Measurements from ENCODE around the gene NOP53.
"Not testable (repeated sequence)": the region's sequence is repeated elsewhere in the genome, so short reads cannot be mapped to it uniquely, and the experiment has no call there.

Gene NOP53

DNA sequence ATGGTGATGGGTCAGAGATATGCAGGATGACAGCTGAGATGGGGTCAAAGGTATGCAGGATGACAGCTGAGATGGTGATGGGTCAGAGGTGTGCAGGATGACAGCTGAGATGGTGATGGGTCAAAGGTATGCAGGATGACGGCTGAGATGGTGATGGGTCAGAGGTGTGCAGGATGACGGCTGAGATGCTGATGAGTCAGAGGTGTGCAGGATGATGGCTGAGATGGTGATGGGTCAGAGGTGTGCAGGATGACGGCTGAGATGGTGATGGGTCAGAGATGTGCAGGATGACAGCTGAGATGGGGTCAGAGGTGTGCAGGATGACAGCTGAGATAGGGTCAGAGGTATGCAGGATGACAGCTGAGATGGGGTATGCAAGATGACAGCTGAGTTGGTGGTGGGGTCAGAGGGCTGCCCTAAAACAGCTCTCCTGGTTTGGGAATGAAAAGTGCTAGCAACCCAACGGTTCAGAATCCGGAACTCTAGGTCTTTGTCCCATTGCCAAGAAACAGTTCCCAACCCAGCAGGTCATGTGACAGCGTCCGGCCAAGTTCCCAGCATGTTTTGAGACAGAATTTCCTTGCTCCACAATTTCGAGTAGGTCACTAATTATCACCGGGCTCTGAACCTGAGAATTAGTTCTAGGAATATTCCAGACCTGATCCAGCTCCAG is 36.4 kb downstream of the NOP53 start:
- H3K36me3 ChIP-seq (ENCODE audit: control insufficient read depth in 1 of 2, insufficient read depth in 2 of 2, low read length in 2 of 2), result peaks cover 34 to 52% of the 10 kb centered on the region in 2 donors
- H3K9me3 ChIP-seq (ENCODE audit: control insufficient read depth in 1 of 2, low read length in 2 of 2), result no peaks in the 10 kb centered on the region
- no peaks in the 10 kb centered on the region for H3K27me3 ChIP-seq (ENCODE audit: low read depth, low read length)
- peak overlapping the region; percentile 45 for H3K27ac ChIP-seq (ENCODE audit: low read length)
- peak overlapping the region in 1 of 2 donors; percentile 96 for H3K4me3 ChIP-seq (ENCODE audit: low read depth in 1 of 2, low read length in 2 of 2)
- peaks cover 16 to 37% of the 10 kb centered on the region in 2 donors for H3K4me1 ChIP-seq (ENCODE audit: control insufficient read depth in 1 of 2, insufficient read depth in 2 of 2, low read length in 2 of 2)

DNA sequence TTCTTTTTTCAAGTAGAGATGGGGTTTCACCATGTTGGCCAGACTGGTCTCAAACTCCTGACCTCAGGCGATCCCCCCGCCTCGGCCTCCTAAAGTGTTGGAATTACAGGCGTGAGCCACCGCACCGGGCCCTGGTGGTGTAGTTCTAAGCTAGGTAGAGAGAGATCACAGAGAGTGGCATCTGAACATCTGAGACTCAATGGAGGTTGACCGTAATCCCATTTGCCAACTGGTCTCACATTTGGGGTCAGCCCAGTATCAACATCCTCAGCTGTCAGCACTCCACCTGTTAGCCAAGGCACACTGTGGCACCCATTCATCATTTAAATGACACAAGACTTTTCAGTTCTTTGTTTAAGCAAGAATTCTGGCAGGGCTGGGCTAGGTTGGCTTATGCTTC is 41.2 kb downstream of the NOP53 start:
- H3K27ac ChIP-seq (ENCODE audit: low read length), result no peak overlapping the region
- no peak overlapping the region for H3K4me3 ChIP-seq (ENCODE audit: low read depth in 1 of 2, low read length in 2 of 2)
- peaks cover 4 to 18% of the 10 kb centered on the region in 2 donors for H3K4me1 ChIP-seq (ENCODE audit: control insufficient read depth in 1 of 2, insufficient read depth in 2 of 2, low read length in 2 of 2)
- H3K36me3 ChIP-seq (ENCODE audit: control insufficient read depth in 1 of 2, insufficient read depth in 2 of 2, low read length in 2 of 2), result peaks cover 28 to 43% of the 10 kb centered on the region in 2 donors
- no peaks in the 10 kb centered on the region for H3K27me3 ChIP-seq (ENCODE audit: low read depth, low read length)
- H3K9me3 ChIP-seq (ENCODE audit: control insufficient read depth in 1 of 2, low read length in 2 of 2), result no peaks in the 10 kb centered on the region

DNA sequence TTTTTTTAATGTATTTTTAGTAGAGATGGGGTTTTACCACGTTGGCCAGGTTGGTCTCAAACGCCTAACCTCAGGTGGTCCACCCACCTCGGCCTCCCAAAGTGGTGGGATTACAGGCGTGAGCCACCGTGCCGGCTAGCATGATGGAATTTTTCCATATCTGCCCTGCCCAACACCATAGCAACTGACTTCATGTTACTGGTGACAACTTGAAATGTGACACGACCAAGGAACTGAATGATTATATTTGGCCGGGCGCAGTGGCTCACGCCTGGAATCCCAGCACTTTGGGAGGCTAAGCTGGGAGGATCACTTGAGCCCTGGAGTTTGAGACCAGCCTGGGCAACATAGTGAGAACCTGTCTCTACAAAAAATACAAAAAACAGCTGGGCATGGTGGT is 42.0 kb downstream of the NOP53 start:
- not testable (repeated sequence) for H3K27ac ChIP-seq (ENCODE audit: low read length); H3K9me3 ChIP-seq (ENCODE audit: control insufficient read depth in 1 of 2, low read length in 2 of 2); H3K27me3 ChIP-seq (ENCODE audit: low read depth, low read length); H3K4me3 ChIP-seq (ENCODE audit: low read depth in 1 of 2, low read length in 2 of 2)
- H3K36me3 ChIP-seq (ENCODE audit: control insufficient read depth in 1 of 2, insufficient read depth in 2 of 2, low read length in 2 of 2), result peaks cover 23 to 39% of the 10 kb centered on the region in 2 donors
- peaks cover 0 to 11% of the 10 kb centered on the region in 2 donors for H3K4me1 ChIP-seq (ENCODE audit: control insufficient read depth in 1 of 2, insufficient read depth in 2 of 2, low read length in 2 of 2)

DNA sequence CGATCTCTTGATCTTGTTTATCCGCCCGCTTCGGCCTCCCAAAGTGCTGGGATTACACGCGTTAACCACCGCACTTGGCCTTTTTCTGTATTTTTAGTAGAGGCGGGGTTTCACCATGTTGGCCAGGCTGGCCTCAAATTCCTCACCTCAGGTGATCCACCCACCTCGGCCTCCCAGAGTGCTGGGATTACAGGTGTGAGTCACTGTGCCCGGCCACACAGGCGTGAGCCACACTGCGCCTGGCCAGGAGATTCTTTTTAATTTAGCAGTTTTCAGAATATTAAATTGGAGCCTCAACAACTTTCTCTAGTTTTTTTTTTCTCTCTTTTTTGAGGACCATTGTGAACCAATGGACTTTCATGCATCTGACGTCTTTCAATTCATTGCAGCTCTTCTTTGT is 44.5 kb downstream of the NOP53 start:
- H3K27ac ChIP-seq (ENCODE audit: low read length); H3K9me3 ChIP-seq (ENCODE audit: control insufficient read depth in 1 of 2, low read length in 2 of 2); H3K4me1 ChIP-seq (ENCODE audit: control insufficient read depth in 1 of 2, insufficient read depth in 2 of 2, low read length in 2 of 2); H3K4me3 ChIP-seq (ENCODE audit: low read depth in 1 of 2, low read length in 2 of 2); H3K27me3 ChIP-seq (ENCODE audit: low read depth, low read length): not testable (repeated sequence)
- H3K36me3 ChIP-seq (ENCODE audit: control insufficient read depth in 1 of 2, insufficient read depth in 2 of 2, low read length in 2 of 2), result peaks cover 12 to 16% of the 10 kb centered on the region in 2 donors

DNA sequence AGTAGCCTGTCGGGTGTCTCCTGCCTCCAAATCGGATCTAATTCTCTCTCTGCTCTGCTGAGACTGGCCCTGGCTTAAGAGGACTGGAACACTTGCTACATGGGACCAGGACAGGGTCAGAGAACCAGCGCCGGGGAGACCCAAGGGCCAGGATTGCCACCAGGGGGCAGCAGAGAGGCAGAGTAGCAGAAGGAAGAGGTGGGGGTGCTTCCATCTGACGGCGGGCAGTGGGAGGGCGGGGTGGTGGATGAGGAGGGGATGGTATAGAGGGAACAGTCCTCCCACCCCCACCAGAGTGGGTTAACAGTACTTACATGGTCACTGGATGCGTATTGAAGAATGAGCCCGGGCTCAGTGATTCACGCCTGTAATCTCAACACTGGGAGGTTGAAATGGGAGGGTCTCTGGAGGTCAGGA is 45.1 kb downstream of the NOP53 start:
- Histone ChIP-seq H3K4me1 (ENCODE audit: control insufficient read depth in 1 of 2, insufficient read depth in 2 of 2, low read length in 2 of 2) (peaks cover 0 to 4% of the 10 kb centered on the region in 2 donors), H3K4me3 (ENCODE audit: low read depth in 1 of 2, low read length in 2 of 2) (no peak overlapping the region), H3K9me3 (ENCODE audit: control insufficient read depth in 1 of 2, low read length in 2 of 2) (no peaks in the 10 kb centered on the region), H3K27me3 (ENCODE audit: low read depth, low read length) (no peaks in the 10 kb centered on the region), H3K36me3 (ENCODE audit: control insufficient read depth in 1 of 2, insufficient read depth in 2 of 2, low read length in 2 of 2) (peaks cover 11 to 13% of the 10 kb centered on the region in 2 donors), H3K27ac (ENCODE audit: low read length) (no peak overlapping the region)

DNA sequence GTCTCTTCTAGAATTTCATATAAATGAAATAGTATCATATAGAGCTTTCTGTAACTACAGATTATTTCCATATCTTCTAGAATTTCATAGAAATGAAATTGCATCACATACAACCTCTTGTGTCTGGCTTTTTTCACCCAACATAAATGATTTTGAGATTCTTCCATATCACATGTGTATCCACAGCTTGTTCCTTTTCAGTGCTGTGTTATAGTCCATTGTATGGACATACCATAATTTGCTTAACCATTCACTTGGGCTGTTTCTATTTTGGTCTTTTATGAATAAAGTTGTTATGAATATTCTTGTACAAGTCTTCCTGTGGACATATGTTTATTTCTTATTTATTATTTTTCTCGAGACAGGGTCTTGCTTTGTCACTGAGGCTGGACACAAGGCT is 47.3 kb downstream of the NOP53 start:
- Histone ChIP-seq H3K27ac (ENCODE audit: low read length) (no peak overlapping the region), H3K36me3 (ENCODE audit: control insufficient read depth in 1 of 2, insufficient read depth in 2 of 2, low read length in 2 of 2) (no peaks in the 10 kb centered on the region), H3K27me3 (ENCODE audit: low read depth, low read length) (no peaks in the 10 kb centered on the region), H3K9me3 (ENCODE audit: control insufficient read depth in 1 of 2, low read length in 2 of 2) (no peaks in the 10 kb centered on the region), H3K4me3 (ENCODE audit: low read depth in 1 of 2, low read length in 2 of 2) (no peak overlapping the region), H3K4me1 (ENCODE audit: control insufficient read depth in 1 of 2, insufficient read depth in 2 of 2, low read length in 2 of 2) (peaks cover 0 to 4% of the 10 kb centered on the region in 2 donors)

DNA sequence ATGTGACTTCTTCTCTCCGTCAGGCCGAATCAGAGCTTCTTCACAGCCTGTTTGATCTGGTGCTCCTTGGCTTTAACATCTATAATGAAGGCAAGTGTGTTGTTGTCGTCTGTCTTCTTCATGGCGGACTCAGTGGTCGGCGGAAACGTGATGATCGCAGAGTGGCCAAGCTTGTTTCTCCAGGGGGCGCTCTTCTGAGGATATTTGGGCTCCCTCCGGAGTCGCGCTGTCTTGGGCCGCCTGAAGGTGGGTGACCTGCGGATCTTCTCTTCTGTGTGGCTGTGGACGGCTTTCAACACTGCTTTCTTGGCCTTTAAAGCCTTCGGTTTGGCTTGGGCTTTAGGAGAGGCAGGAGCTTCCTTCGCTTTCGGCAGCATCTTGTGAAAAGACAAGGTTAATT is 49.2 kb downstream of the NOP53 start:
- Histone ChIP-seq H3K9me3 (ENCODE audit: control insufficient read depth in 1 of 2, low read length in 2 of 2) (no peaks in the 10 kb centered on the region), H3K27me3 (ENCODE audit: low read depth, low read length) (no peaks in the 10 kb centered on the region), H3K36me3 (ENCODE audit: control insufficient read depth in 1 of 2, insufficient read depth in 2 of 2, low read length in 2 of 2) (no peaks in the 10 kb centered on the region), H3K4me1 (ENCODE audit: control insufficient read depth in 1 of 2, insufficient read depth in 2 of 2, low read length in 2 of 2) (no peaks in the 10 kb centered on the region), H3K4me3 (ENCODE audit: low read depth in 1 of 2, low read length in 2 of 2) (no peak overlapping the region), H3K27ac (ENCODE audit: low read length) (no peak overlapping the region)

DNA sequence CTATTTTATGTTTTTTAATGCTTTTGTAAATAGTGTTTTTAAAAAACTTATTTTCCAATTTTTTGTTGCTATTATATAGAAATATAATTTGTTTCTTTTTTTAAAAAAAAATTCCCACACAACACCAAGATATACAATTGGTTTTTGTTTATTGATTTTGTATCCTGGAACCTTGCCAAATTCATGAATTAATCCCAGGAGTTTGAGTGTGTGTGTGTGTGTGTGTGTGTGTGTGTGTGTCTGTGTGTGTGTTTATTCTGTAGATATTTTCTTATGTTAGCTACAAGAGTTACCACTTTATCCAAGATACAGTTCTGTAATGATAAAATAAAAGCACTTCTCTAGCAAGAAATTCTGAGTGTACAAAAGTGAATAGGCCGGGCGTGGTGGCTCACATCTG is 51.4 kb downstream of the NOP53 start:
- Histone ChIP-seq H3K9me3 (ENCODE audit: control insufficient read depth in 1 of 2, low read length in 2 of 2) (no peaks in the 10 kb centered on the region), H3K27me3 (ENCODE audit: low read depth, low read length) (no peaks in the 10 kb centered on the region), H3K27ac (ENCODE audit: low read length) (no peak overlapping the region), H3K36me3 (ENCODE audit: control insufficient read depth in 1 of 2, insufficient read depth in 2 of 2, low read length in 2 of 2) (no peaks in the 10 kb centered on the region), H3K4me3 (ENCODE audit: low read depth in 1 of 2, low read length in 2 of 2) (no peak overlapping the region), H3K4me1 (ENCODE audit: control insufficient read depth in 1 of 2, insufficient read depth in 2 of 2, low read length in 2 of 2) (no peaks in the 10 kb centered on the region)

DNA sequence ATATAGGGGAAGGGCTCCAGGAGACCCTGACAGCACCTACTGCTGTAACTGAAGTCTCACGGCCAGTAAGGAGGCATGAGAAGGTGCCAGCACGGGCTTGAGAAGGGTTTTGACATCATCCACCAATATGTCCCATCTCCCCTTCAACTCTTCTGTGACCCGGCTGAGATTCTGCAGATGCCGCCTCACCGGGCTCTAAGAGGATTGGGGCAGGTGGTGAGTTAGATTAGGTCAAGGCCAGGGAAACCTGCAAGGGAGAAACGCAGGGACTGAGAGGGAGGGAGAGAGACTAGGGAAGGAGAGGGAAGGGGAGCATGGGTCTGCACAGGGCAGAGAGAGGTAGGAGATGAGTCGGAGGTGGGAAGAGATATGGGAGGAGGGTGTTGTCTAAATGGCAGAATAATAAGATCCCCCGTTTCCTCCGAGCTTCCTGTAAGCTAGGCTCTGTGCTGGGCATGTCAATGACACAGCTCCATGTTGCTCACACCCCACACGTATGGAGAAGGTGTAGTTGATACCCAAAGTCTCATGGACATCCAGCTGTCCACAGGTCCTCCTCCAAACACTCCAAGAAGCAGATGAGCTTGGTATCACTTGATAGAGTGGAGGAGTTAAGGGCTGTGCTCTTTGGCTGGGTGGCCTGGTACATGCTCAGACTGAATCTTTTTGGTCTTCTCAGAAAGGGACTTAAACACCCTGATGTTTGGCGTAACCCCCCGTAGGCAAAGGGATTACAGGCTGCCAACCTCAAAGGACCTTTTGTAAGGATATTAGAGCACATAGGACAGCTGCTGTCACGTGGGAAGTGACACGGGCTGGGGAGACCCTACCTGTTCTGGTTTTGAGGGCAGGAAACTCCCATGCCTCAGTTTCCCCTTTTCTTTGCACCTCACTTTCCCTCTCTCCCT is 52.9 kb downstream of the NOP53 start:
- Histone ChIP-seq H3K4me1 (ENCODE audit: control insufficient read depth in 1 of 2, insufficient read depth in 2 of 2, low read length in 2 of 2) (no peaks in the 10 kb centered on the region), H3K4me3 (ENCODE audit: low read depth in 1 of 2, low read length in 2 of 2) (no peak overlapping the region), H3K27me3 (ENCODE audit: low read depth, low read length) (no peaks in the 10 kb centered on the region), H3K27ac (ENCODE audit: low read length) (no peak overlapping the region), H3K36me3 (ENCODE audit: control insufficient read depth in 1 of 2, insufficient read depth in 2 of 2, low read length in 2 of 2) (no peaks in the 10 kb centered on the region), H3K9me3 (ENCODE audit: control insufficient read depth in 1 of 2, low read length in 2 of 2) (no peaks in the 10 kb centered on the region)

DNA sequence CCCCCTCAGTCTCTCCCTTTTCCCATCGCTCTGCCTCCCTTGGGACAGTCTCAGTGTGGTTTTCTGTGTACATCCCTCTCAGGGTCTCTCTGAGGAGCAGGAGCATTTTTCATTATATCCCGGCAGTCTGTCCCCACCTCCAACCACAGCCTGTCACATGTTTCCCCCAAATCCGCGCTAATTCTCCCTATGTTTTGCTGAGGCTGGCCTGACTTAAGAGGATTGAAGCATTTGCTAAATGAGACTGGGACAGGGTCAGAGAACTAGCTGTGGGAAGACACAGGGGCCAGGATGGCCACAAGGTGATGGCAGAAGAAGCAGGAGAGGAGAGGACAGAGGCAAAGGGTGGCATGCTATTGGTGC is 53.5 kb downstream of the NOP53 start:
- H3K27ac ChIP-seq (ENCODE audit: low read length), result no peak overlapping the region
- H3K36me3 ChIP-seq (ENCODE audit: control insufficient read depth in 1 of 2, insufficient read depth in 2 of 2, low read length in 2 of 2), result no peaks in the 10 kb centered on the region
- H3K9me3 ChIP-seq (ENCODE audit: control insufficient read depth in 1 of 2, low read length in 2 of 2), result no peaks in the 10 kb centered on the region
- H3K4me3 ChIP-seq (ENCODE audit: low read depth in 1 of 2, low read length in 2 of 2), result no peak overlapping the region
- no peaks in the 10 kb centered on the region for H3K4me1 ChIP-seq (ENCODE audit: control insufficient read depth in 1 of 2, insufficient read depth in 2 of 2, low read length in 2 of 2)
- H3K27me3 ChIP-seq (ENCODE audit: low read depth, low read length), result no peaks in the 10 kb centered on the region

DNA sequence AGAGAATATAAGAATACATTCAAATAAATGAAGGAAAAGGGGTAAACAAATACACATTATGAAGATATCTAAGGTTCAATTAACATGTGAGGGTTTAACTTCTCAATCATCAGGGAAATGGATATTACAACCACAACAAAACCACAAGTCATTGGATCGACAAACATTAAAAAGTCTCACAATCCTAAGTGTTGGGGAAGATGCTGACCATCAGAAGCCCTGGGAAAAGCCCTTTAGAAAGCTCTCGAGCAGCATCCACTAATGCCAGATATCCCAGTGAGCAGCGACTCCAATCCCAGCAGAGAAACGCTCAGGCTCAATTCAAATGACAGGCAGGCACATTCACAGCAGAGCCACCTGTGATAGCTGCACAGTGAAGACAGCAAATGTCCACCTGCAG is 55.9 kb downstream of the NOP53 start:
- no peak overlapping the region for H3K27ac ChIP-seq (ENCODE audit: low read length)

More for the DNA sequence above, 55.9 kb downstream of the NOP53 start:
- no peaks in the 10 kb centered on the region for H3K36me3 ChIP-seq (ENCODE audit: control insufficient read depth in 1 of 2, insufficient read depth in 2 of 2, low read length in 2 of 2)
- H3K27me3 ChIP-seq (ENCODE audit: low read depth, low read length), result no peaks in the 10 kb centered on the region
- H3K4me3 ChIP-seq (ENCODE audit: low read depth in 1 of 2, low read length in 2 of 2), result no peak overlapping the region
- H3K9me3 ChIP-seq (ENCODE audit: control insufficient read depth in 1 of 2, low read length in 2 of 2), result no peaks in the 10 kb centered on the region
- H3K4me1 ChIP-seq (ENCODE audit: control insufficient read depth in 1 of 2, insufficient read depth in 2 of 2, low read length in 2 of 2), result no peaks in the 10 kb centered on the region
